Keratinocyte (primary cell): ENCODE data around the gene PTPDC1. TPM values are rescaled to one million over a fixed set of nuclear protein-coding genes. Genes with fewer than 3 reads are reported as not detected.

Source experiments
- DNase-seq: peaks from one replicate; pipeline ENCODE4 v3.0.0-alpha.2; 2011; ENCODE audit warnings: low read depth, missing footprints, low spot score
- FAIRE-seq: peaks from 2 replicates; lab custom pipeline; 2011; peaks lifted over from hg19 to GRCh38; lab: Jason Lieb, UNC
- H2AFZ ChIP-seq: 2 replicates; pipeline ENCODE4 v1.6.0; 2012; ENCODE audit warnings: low read length, control low read depth, inconsistent platforms; ENCODE audit not compliant: control insufficient read depth
- H3K27ac ChIP-seq: 2 replicates; pipeline ENCODE4 v1.5.1; 2011; ENCODE audit warnings: low read length; ENCODE audit not compliant: control insufficient read depth, insufficient read depth
- H3K27me3 ChIP-seq: 3 replicates; pipeline ENCODE4 v1.6.0; 2011; ENCODE audit warnings: low read length; ENCODE audit not compliant: control insufficient read depth, insufficient read depth; ENCODE audit errors: extremely low read depth
- H3K36me3 ChIP-seq, 2 experiments: 2 replicates in 1 of 2; 3 replicates in 1 of 2; pipeline ENCODE4 v1.5.1; 2011; ENCODE audit warnings: low read length in 2 of 2, mild to moderate bottlenecking in 1 of 2; ENCODE audit not compliant: control insufficient read depth in 2 of 2, insufficient read depth in 2 of 2; ENCODE audit errors: extremely low read depth in 1 of 2
- H3K4me1 ChIP-seq: 3 replicates; pipeline ENCODE4 v1.5.1; 2011; ENCODE audit warnings: low read length; ENCODE audit not compliant: control insufficient read depth, insufficient read depth; ENCODE audit errors: extremely low read depth
- H3K4me2 ChIP-seq: 3 replicates; pipeline ENCODE4 v1.6.0; 2011; ENCODE audit warnings: low read depth, low read length; ENCODE audit not compliant: control insufficient read depth, insufficient read depth; ENCODE audit errors: extremely low read depth
- H3K4me3 ChIP-seq, 3 experiments: fragments of 200-600 bp in 1 of 3; sonication (generic) in 1 of 3; 2 replicates in 2 of 3; 3 replicates in 1 of 3; pipeline ENCODE4 v1.5.1; 2011 to 2016; ENCODE audit warnings: low read length in 3 of 3, mild to moderate bottlenecking in 3 of 3, control low read depth in 2 of 3, inconsistent platforms in 1 of 3, low read depth in 1 of 3, mixed read lengths in 1 of 3, mixed run types in 1 of 3, moderate library complexity in 1 of 3; ENCODE audit not compliant: control insufficient read depth in 2 of 3, insufficient read depth in 2 of 3; ENCODE audit errors: extremely low read depth in 1 of 3
- H3K79me2 ChIP-seq: 2 replicates; pipeline ENCODE4 v1.6.0; 2012; ENCODE audit warnings: low read length; ENCODE audit not compliant: control insufficient read depth, insufficient read depth
- H3K9ac ChIP-seq: 3 replicates; pipeline ENCODE4 v1.6.0; 2011; ENCODE audit warnings: low read length; ENCODE audit not compliant: control insufficient read depth, insufficient read depth; ENCODE audit errors: extremely low read depth
- H3K9me1 ChIP-seq: 3 replicates; pipeline ENCODE4 v1.6.0; 2011; ENCODE audit warnings: low read length; ENCODE audit not compliant: control insufficient read depth, insufficient read depth; ENCODE audit errors: extremely low read depth
- H3K9me3 ChIP-seq: 2 replicates; pipeline ENCODE4 v1.5.1; 2012; ENCODE audit warnings: low read depth, low read length; ENCODE audit not compliant: control insufficient read depth
- H4K20me1 ChIP-seq: 3 replicates; pipeline ENCODE4 v1.6.0; 2011; ENCODE audit warnings: low read length; ENCODE audit not compliant: control insufficient read depth, insufficient read depth; ENCODE audit errors: extremely low read depth
- CTCF ChIP-seq, 3 experiments: IDR thresholded peaks in 1 of 3; conservative IDR thresholded peaks in 1 of 3; optimal IDR thresholded peaks in 1 of 3; 2 replicates in 2 of 3; 3 replicates in 1 of 3; pipeline versions ENCODE3 to v1.5.1; 2011; ENCODE audit warnings: low read length in 3 of 3, mild to moderate bottlenecking in 3 of 3, moderate library complexity in 2 of 3, control low read depth in 1 of 3, inconsistent platforms in 1 of 3; ENCODE audit not compliant: insufficient read depth in 2 of 3; ENCODE audit errors: extremely low read depth in 1 of 3
- EZH2 ChIP-seq: IDR thresholded peaks from one replicate; pipeline ENCODE4 v1.6.1; 2012; ENCODE audit warnings: inconsistent platforms, mild to moderate bottlenecking, low read length, moderate library complexity
- dilution Hi-C: fragments of 300-500 bp; cut with MboI; formaldehyde crosslinking; loops from one replicate; pipeline ENCODE4 v1.7.0; 2020; ENCODE audit warnings: low sequenced_read_pairs; ENCODE audit not compliant: extremely low pct_ligation_motif_present
- polyA plus RNA-seq, 5 experiments: library from polyadenylated mRNA; depleted of rRNA in 3 of 5; stranded (reverse) in 3 of 5; stranded (forward) in 1 of 5; unstranded in 1 of 5; fragments of >200 nt; gene quantifications; 1 replicate in 1 of 5; 2 replicates in 3 of 5; 3 replicates in 1 of 5; pipeline versions ENCODE4 v1.2.1 to v1.2.3, GENCODE V29; 2011 to 2012; ENCODE audit warnings: missing spikeins in 2 of 5, low read depth in 1 of 5, low replicate concordance in 1 of 5

PTPDC1 gene
- polyA plus RNA-seq, 1 donor (not counting 4 experiments of a cell fraction or from before 2014, with no cell fraction given), result 8.2 TPM

GRCh38 chr9:94120854-94121376 lies 36.7 kb downstream of the PTPDC1 start:
- Histone ChIP-seq H3K9ac (no peak overlapping the region), H3K4me2 (no peak overlapping the region), H3K27ac (no peak overlapping the region), H3K27me3 (no peaks in the 10 kb centered on the region), H3K9me1 (no peaks in the 10 kb centered on the region), H3K4me1 (no peaks in the 10 kb centered on the region), H3K9me3 (no peaks in the 10 kb centered on the region), H3K4me3 (no peak overlapping the region), H2AFZ (no peak overlapping the region), H4K20me1 (no peaks in the 10 kb centered on the region), H3K79me2 (no peaks in the 10 kb centered on the region), H3K36me3 (no peaks in the 10 kb centered on the region)
- FAIRE-seq (no peak), DNase-seq (no peak)
- dilution Hi-C loops, result no loop called here
- TF ChIP-seq EZH2 (no peak), CTCF (optimal IDR thresholded peaks at IDR 0.05 in 1 of 3, IDR thresholded peaks at IDR 0.05 in 1 of 3, conservative IDR thresholded peaks at IDR 0.05 in 1 of 3; ENCODE audit: extremely low read depth in 1 of 3, insufficient read depth in 2 of 3, low read length in 3 of 3) (no peak)

GRCh38 chr9:94126844-94127243 lies 42.6 kb downstream of the PTPDC1 start:
- Histone ChIP-seq H3K27me3 (no peaks in the 10 kb centered on the region), H3K4me2 (no peak overlapping the region), H3K9me3 (peaks cover 8% of the 10 kb centered on the region), H3K79me2 (no peaks in the 10 kb centered on the region), H3K4me3 (no peak overlapping the region), H3K27ac (no peak overlapping the region), H4K20me1 (no peaks in the 10 kb centered on the region), H3K9me1 (no peaks in the 10 kb centered on the region), H3K4me1 (no peaks in the 10 kb centered on the region), H3K9ac (no peak overlapping the region), H3K36me3 (no peaks in the 10 kb centered on the region), H2AFZ (no peak overlapping the region)
- FAIRE-seq (no peak), DNase-seq (no peak)
- dilution Hi-C loops, result no loop called here
- TF ChIP-seq CTCF (optimal IDR thresholded peaks at IDR 0.05 in 1 of 3, IDR thresholded peaks at IDR 0.05 in 1 of 3, conservative IDR thresholded peaks at IDR 0.05 in 1 of 3; ENCODE audit: extremely low read depth in 1 of 3, insufficient read depth in 2 of 3, low read length in 3 of 3) (no peak), EZH2 (no peak)
